GM11168 (cell line): ENCODE measurements around the gene ZNF581.

Experiments
- in situ Hi-C: fragments of 300-500 bp; cut with MboI; formaldehyde crosslinking; loops from one replicate; pipeline ENCODE4 v1.12.0; 2022; ENCODE audit warnings: low sequenced_read_pairs; ENCODE audit not compliant: unreplicated experiment

Gene ZNF581

GRCh38 chr19:55609326-55609725 lies 34.1 kb upstream of the ZNF581 start:
- in situ Hi-C loops: no loop called here

GRCh38 chr19:55611300-55611982 lies 32.0 kb upstream of the ZNF581 start:
- in situ Hi-C loops: no loop called here

- in situ Hi-C loops: no loop called here
Measured at GRCh38 chr19:55611983-55612645, 31.3 kb upstream of the ZNF581 start.

GRCh38 chr19:55613396-55613795 lies 30.1 kb upstream of the ZNF581 start:
- in situ Hi-C loops: no loop called here

- in situ Hi-C loops: no loop called here
Measured at GRCh38 chr19:55613930-55614710, 29.3 kb upstream of the ZNF581 start.

- in situ Hi-C loops: no loop called here
Measured at GRCh38 chr19:55614711-55615542, 28.5 kb upstream of the ZNF581 start.

GRCh38 chr19:55615543-55616394 lies 27.7 kb upstream of the ZNF581 start:
- in situ Hi-C loops: no loop called here

GRCh38 chr19:55616395-55616875 lies 27.0 kb upstream of the ZNF581 start:
- in situ Hi-C loops: no loop called here

GRCh38 chr19:55617426-55617825 lies 26.0 kb upstream of the ZNF581 start:
- in situ Hi-C loops: no loop called here

- in situ Hi-C loops: no loop called here
Measured at GRCh38 chr19:55618426-55618825, 25.0 kb upstream of the ZNF581 start.

GRCh38 chr19:55619286-55619685 lies 24.2 kb upstream of the ZNF581 start:
- in situ Hi-C loops: no loop called here

GRCh38 chr19:55620410-55621204 lies 22.8 kb upstream of the ZNF581 start:
- in situ Hi-C loops: no loop called here

GRCh38 chr19:55621205-55621672 lies 22.2 kb upstream of the ZNF581 start:
- in situ Hi-C loops: no loop called here

GRCh38 chr19:55621673-55622231 lies 21.7 kb upstream of the ZNF581 start:
- in situ Hi-C loops: no loop called here

GRCh38 chr19:55622242-55622969 lies 21.0 kb upstream of the ZNF581 start:
- in situ Hi-C loops: no loop called here

- in situ Hi-C loops: no loop called here
Measured at GRCh38 chr19:55623130-55623529, 20.3 kb upstream of the ZNF581 start.

GRCh38 chr19:55623561-55623960 lies 19.9 kb upstream of the ZNF581 start:
- in situ Hi-C loops: no loop called here
